Astrocyte (in vitro differentiated cells and primary cell): ENCODE measurements around the gene VPS13D.

Experiments
- EZH2 ChIP-seq: IDR thresholded peaks from 2 replicates; pipeline ENCODE4 v1.6.1; 2012; ENCODE audit warnings: mild to moderate bottlenecking, low read length, inconsistent platforms; ENCODE audit not compliant: insufficient read depth
- TF ChIP-seq, protein P1 (sequence below): IDR thresholded peaks from 2 replicates; pipeline ENCODE4 v1.5.1; 2011; ENCODE audit warnings: low read depth, mild to moderate bottlenecking, inconsistent platforms, low read length, moderate library complexity; ENCODE audit not compliant: insufficient read depth

DNA sequence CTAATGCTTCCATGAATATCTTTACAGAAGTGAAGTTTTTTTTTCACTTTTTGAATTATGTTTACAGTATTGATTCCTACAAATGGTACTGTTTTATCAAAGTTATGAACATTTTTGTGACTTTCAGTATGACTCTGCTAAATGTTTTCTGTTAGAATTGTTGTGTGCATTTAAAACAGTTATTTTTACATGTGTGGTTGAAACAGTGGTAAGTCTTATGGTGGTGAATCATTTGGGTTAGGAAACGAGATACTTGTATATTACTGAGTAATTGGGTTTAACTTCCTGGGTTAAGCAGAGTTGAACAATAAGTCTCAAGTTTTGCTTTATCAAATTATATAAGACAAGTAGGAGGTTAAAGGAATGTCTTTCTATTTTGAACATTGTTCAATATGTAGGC is 66.8 kb downstream of the VPS13D start:
- TF ChIP-seq, protein P1, sequence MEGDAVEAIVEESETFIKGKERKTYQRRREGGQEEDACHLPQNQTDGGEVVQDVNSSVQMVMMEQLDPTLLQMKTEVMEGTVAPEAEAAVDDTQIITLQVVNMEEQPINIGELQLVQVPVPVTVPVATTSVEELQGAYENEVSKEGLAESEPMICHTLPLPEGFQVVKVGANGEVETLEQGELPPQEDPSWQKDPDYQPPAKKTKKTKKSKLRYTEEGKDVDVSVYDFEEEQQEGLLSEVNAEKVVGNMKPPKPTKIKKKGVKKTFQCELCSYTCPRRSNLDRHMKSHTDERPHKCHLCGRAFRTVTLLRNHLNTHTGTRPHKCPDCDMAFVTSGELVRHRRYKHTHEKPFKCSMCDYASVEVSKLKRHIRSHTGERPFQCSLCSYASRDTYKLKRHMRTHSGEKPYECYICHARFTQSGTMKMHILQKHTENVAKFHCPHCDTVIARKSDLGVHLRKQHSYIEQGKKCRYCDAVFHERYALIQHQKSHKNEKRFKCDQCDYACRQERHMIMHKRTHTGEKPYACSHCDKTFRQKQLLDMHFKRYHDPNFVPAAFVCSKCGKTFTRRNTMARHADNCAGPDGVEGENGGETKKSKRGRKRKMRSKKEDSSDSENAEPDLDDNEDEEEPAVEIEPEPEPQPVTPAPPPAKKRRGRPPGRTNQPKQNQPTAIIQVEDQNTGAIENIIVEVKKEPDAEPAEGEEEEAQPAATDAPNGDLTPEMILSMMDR: no peak
- TF ChIP-seq EZH2: no peak
